Measurements from ENCODE around the gene PRDX2. TPM values are rescaled to one million over a fixed set of nuclear protein-coding genes. Genes with fewer than 3 reads are reported as not detected.
A peak's percentile ranks its signal among the peaks of the same experiment; 100 is the strongest.

Gene PRDX2
- total RNA-seq, 2 experiments from 2014 or later = 234 to 240 TPM

DNA sequence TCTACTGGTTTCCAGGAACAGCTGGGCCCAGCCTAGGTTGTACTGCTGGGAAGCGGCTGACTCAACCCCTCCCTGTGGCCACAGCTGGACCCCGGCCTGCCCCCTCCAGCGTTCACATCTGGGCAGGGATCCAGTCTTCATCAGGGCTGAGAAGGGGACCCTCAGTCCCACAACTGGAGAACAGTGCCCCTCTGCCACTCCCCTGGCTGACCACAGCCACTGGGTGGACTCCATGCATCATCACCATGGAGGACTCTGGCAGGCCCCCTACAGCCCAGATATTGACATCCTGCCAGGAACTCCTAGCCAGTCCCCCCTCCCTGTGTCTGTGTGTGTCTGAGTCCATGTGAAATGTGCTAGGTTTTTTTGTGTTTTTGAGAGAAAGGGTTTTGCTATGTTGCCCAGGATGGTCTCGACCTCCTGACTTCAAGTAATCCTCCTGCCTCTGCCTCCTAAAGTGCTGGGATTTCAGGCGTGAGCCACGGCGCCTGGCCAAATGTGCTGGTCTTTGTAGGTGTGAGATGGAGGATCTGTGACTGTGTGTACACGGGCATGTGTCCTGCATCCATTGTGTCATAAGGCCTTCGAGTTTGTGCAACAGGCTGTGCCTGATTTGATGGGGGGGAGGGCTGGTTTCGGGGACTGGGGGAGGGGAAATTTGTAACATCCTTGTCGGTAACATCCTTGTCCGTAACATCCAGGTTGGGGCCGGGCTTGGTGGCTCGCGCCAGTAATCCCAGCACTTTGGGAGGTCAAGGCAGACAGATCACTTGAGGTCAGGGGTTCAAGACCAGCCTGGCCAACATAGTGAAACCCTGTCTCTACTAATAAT lies 22.2 kb downstream of the PRDX2 start:
- H3K36me3 Mint-ChIP-seq (ENCODE audit: low read depth) = no peaks in the 10 kb centered on the region
- peak overlapping the region; percentile 56 for H3K4me3 Mint-ChIP-seq
- no peak for DNase-seq
- peaks cover 46% of the 10 kb centered on the region for H3K4me1 Mint-ChIP-seq
- H3K9me3 Mint-ChIP-seq = no peaks in the 10 kb centered on the region
- CTCF ChIA-PET = interaction anchor here (0.7 to 4.2 kb wide), 5 partner anchors 13 to 68 kb away, joined by 4 to 183 read pairs (median 11); partner anchors contain the start of gene JUNB
- POLR2A ChIA-PET = interaction anchor here (1.6 to 16.7 kb wide), 6 partner anchors 8 to 55 kb away, joined by 5 to 574 read pairs (median 12); partner anchors contain the start of genes JUNB, PRDX2, THSD8 and TNPO2
- H3K27ac Mint-ChIP-seq = peak overlapping the region; percentile 92
- H3K27me3 Mint-ChIP-seq = no peaks in the 10 kb centered on the region

DNA sequence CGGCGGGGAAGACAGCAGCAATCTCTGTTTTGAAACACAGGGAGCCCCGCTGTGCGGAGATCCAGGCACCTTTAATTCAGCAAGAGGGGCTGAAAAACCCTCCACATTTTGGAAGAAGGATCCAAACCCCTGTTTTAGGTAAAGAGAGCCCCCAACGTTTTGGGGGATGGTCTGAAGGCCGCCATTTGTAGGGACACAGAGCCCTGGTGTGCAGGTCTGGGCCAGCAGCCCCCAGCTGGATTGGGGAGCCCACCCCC lies 22.8 kb downstream of the PRDX2 start:
- Mint-ChIP-seq H3K27me3 (no peaks in the 10 kb centered on the region), H3K4me3 (peak overlapping the region; percentile 83), H3K27ac (peak overlapping the region; percentile 92), H3K36me3 (ENCODE audit: low read depth) (no peaks in the 10 kb centered on the region), H3K9me3 (no peaks in the 10 kb centered on the region), H3K4me1 (peaks cover 46% of the 10 kb centered on the region)
- ChIA-PET CTCF (interaction anchor here (0.7 to 4.2 kb wide), 7 partner anchors 9 to 68 kb away, joined by 4 to 183 read pairs (median 11); partner anchors contain the start of gene JUNB), POLR2A (interaction anchor here (1.2 to 16.7 kb wide), 7 partner anchors 8 to 97 kb away, joined by 5 to 574 read pairs (median 12); partner anchors contain the start of genes DHPS, JUNB, PRDX2 and THSD8)
- DNase-seq = no peak

DNA sequence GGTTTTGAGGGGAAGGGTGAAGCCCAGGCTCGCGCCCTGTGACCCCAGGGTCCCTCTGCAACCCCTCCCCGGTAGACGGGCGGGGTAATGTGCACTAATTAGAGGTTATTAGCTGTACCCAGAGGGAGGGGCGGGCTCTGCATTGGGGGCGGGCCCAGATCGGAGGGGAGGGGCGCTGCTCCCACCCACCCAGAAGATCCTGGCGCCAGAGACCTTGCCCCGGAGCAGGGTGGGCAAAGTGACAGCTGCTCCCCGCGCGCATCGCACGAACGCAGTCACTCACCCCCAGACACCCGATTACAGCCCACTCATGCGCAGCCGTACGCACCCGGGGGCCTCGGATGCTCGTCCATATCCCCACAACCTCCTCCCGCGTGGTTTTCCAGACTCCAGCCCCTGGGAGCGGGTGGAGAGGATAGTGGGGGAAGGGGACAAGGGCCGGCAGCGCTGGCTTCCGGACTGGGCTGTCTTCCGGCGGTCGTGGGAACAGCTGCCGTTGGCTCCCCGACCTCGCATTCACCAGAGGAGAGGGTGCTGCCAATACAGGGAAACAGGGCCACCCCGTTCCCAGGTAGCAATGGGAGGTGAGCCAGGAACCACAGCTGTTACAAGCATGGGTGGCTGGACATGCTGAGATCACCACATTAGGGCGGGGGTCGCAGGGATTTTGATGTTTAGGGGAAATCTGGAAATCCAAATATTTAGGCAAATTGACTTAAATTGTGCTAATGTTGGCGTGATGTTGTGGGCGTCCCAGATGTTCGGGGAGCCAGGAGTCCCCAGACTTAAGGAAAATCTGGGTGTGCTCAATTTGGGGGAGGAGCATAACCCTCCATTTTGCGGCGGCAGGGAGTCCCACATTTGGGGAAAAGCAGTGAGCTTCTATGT lies 23.3 kb downstream of the PRDX2 start:
- ChIA-PET CTCF (interaction anchor here (0.7 to 4.2 kb wide), 11 partner anchors 10 to 69 kb away, joined by 3 to 183 read pairs (median 7); partner anchors contain the start of genes JUNB and RNASEH2A), POLR2A (interaction anchor here (0.8 to 16.7 kb wide), 10 partner anchors 9 to 97 kb away, joined by 3 to 574 read pairs (median 5); partner anchors contain the start of genes DHPS, JUNB, PRDX2 and RNASEH2A)
- peaks cover 46% of the 10 kb centered on the region for H3K4me1 Mint-ChIP-seq
- peak overlapping the region; percentile 83 for H3K4me3 Mint-ChIP-seq
- DNase-seq = peak; percentile 57
- H3K27ac Mint-ChIP-seq = peak overlapping the region; percentile 92
- no peaks in the 10 kb centered on the region for H3K27me3 Mint-ChIP-seq
- H3K36me3 Mint-ChIP-seq (ENCODE audit: low read depth) = no peaks in the 10 kb centered on the region
- no peaks in the 10 kb centered on the region for H3K9me3 Mint-ChIP-seq

DNA sequence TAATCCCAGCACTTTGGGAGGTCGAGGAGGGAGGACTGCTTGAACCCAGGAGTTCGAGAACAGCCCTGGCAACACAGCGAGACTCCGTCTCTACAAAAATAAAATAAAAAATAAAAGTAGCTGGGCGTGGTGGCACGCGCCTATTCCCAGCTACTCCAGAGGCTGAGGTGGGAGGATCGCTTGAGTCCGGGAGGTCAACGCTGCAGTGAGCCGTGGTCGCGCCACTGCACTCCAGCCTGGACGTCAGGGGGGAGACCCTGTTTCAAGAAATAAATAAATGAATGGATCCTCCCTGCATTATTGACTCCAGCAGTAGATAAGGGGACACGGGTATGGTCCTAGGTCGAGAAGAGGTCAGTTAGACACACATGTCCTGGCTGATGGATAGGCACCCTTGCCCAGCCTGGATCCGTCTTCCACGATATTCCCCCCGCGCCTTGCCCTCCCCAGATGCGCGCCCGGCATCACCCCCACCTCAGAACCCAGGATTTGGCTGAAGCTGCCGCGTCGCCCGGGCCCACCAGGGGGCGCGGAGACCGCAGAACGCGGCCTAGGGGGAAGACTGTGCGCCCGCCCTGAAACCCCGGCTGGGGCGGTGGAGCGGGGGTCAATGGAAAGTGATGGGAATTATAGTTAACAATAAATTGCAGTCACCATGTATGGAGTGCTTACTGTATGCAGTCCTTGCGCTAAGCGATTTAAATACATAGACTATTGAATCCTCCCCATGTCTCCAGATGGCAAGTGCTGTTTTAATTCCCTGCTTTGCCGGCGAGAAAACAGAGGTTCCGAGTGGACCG lies 24.2 kb downstream of the PRDX2 start:
- ChIA-PET CTCF (interaction anchor here (0.7 to 4.2 kb wide), 15 partner anchors 8 to 70 kb away, joined by 3 to 183 read pairs (median 7); partner anchors contain the start of genes GET3, JUNB, RNASEH2A and TRIR), POLR2A (interaction anchor here (0.8 to 16.7 kb wide), 11 partner anchors 10 to 96 kb away, joined by 3 to 574 read pairs (median 5); partner anchors contain the start of genes DHPS, JUNB, PRDX2 and RNASEH2A)
- H3K4me3 Mint-ChIP-seq = peak overlapping the region; percentile 83
- DNase-seq = peak; percentile 85
- peaks cover 44% of the 10 kb centered on the region for H3K4me1 Mint-ChIP-seq
- no peaks in the 10 kb centered on the region for H3K27me3 Mint-ChIP-seq
- H3K36me3 Mint-ChIP-seq (ENCODE audit: low read depth) = no peaks in the 10 kb centered on the region
- H3K27ac Mint-ChIP-seq = peak overlapping the region; percentile 92
- H3K9me3 Mint-ChIP-seq = no peaks in the 10 kb centered on the region

DNA sequence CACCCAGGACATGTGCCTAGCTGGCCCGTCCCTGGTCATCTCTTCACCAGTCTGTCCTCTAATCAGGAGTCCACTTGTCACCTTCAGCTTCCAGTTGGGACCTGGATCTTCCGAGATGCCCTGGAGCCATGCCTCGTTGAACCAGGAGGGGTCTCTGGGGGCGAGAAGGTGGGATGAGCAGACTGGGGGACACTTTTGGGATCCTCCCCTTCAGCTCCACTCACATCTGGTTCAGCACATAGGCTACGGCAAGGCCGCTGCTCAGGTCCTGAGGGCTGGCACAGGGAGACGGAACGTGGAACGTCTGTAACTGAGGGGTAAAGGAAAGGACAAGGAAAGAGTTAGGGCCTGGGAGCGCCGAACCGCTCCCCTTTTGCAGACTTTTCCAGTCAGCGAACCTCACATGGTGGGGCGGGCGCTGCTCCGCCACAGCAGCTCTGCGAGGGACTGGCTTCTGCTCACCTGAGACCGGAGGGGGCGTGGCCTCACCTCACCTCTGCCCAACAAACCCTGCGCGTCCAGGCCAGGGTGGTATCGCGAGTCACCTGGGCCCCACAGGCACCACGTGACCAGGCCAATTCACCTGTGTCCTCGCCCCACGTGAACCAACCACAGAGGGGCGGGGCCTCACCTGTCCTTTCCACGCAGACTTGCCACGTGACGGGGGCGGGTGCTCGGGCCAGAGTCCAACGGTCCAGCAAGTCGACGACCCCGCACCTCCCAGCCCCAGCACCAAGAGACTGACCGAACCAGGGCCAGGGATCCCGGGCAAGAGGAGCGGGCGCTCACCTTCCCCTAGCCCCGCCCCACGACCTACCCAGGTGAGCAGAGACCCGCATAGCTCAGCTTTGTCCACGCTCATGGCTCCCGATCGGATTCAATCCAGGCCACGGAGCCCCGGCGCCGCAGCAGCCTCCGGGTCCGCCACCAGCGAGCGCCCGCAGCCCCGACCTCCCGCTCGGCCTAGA lies 26.7 kb downstream of the PRDX2 start, which contains the start of gene HOOK2:
Gene HOOK2 (minus strand): TSS at position 965 of the 968 bp plus-strand sequence. CDS start 103 bp downstream, at position 862.
- no peaks in the 10 kb centered on the region for H3K36me3 Mint-ChIP-seq (ENCODE audit: low read depth)
- ChIA-PET POLR2A (interaction anchor here (16.7 kb wide), 1 partner anchor 23 kb away, joined by 574 read pairs; the partner anchor contains the start of genes JUNB, PRDX2 and THSD8), CTCF (interaction anchor here (1.2 to 4.2 kb wide), 5 partner anchors 14 to 190 kb away, joined by 3 to 80 read pairs (median 10); partner anchors contain the start of gene JUNB)
- no peaks in the 10 kb centered on the region for H3K9me3 Mint-ChIP-seq
- H3K4me1 Mint-ChIP-seq = peaks cover 42% of the 10 kb centered on the region
- peak within 1 kb of the TSS; percentile 71 for H3K27ac Mint-ChIP-seq
- H3K4me3 Mint-ChIP-seq = peak within 1 kb of the TSS; percentile 63
- no peaks in the 10 kb centered on the region for H3K27me3 Mint-ChIP-seq
- DNase-seq = no peak

DNA sequence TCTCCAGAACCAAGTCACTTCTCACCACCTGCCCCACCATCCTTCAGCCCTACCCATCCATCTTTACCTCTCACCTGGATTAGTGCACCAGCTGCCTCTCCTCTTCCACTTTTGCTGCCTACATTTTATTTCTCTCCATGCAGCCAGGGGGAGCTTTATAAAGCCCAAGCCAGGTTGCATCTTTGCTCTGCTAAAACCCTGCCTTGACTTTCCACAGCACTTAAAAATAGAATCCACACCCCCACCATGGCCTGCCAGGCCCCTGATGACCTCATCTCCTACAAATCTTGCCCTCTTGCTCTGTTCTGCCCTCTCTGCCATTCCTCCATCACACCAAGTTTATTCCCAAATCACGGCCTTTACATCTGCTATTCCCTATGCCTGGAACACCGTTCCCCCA lies 28.0 kb downstream of the PRDX2 start:
- DNase-seq = no peak
- Mint-ChIP-seq H3K9me3 (no peaks in the 10 kb centered on the region), H3K4me1 (peaks cover 34% of the 10 kb centered on the region), H3K27ac (no peak overlapping the region), H3K27me3 (no peaks in the 10 kb centered on the region), H3K4me3 (no peak overlapping the region), H3K36me3 (ENCODE audit: low read depth) (no peaks in the 10 kb centered on the region)
- CTCF ChIA-PET = interaction anchor here (0.6 to 3.6 kb wide), 12 partner anchors 9 to 192 kb away, joined by 3 to 35 read pairs (median 3); partner anchors contain the start of genes GET3 and JUNB
- POLR2A ChIA-PET = interaction anchor here (16.7 kb wide), 1 partner anchor 24 kb away, joined by 574 read pairs; the partner anchor contains the start of genes JUNB, PRDX2 and THSD8

DNA sequence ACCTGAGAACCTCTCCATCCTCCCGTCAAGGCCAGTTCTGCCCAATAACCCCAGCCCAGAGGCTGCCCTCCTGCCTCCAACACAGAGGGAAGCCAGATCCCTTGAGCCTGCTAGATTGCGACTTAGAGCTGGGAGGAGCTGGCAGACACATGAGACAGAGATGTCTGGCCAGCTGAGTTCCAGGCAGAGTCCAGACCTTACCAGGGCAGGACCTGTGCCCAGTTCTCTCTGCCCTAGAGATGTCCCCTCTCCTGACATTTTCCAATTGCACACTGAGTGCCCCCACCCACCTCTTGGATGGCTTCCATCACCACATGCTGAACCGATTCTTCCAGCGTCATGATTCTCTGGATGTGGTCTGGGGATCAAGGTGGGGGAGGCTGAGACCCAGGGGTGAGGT lies 29.3 kb downstream of the PRDX2 start:
- no peak for DNase-seq
- no peaks in the 10 kb centered on the region for H3K36me3 Mint-ChIP-seq (ENCODE audit: low read depth)
- H3K4me1 Mint-ChIP-seq = peaks cover 24% of the 10 kb centered on the region
- no peak overlapping the region for H3K27ac Mint-ChIP-seq
- ChIA-PET POLR2A (interaction anchor here (16.7 kb wide), 1 partner anchor 25 kb away, joined by 574 read pairs; the partner anchor contains the start of genes JUNB, PRDX2 and THSD8), CTCF (interaction anchor here (1.2 to 3.6 kb wide), 5 partner anchors 8 to 27 kb away, joined by 3 to 35 read pairs (median 5); no protein-coding TSS in a partner anchor)
- no peak overlapping the region for H3K4me3 Mint-ChIP-seq
- H3K27me3 Mint-ChIP-seq = no peaks in the 10 kb centered on the region
- no peaks in the 10 kb centered on the region for H3K9me3 Mint-ChIP-seq

DNA sequence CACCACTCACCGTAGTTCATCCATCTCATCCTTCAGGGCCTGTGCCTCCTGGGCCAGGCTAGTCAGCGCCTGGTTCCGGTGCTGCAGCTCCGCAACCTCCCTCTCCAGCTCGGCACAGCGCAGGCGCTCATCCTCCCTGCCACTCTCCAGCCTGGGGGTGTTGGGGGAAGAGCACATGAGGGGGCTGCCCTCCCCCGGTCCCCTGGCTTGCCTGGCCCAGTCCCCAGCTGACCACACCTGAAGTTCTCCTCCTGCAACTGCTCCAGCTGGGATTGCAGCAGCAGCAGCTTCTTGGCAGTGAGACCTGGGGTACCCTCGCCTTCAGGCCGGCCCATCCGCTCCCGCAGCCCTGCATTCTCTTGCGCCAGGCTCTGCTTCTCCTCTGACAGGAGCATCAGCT lies 30.7 kb downstream of the PRDX2 start:
- Mint-ChIP-seq H3K9me3 (no peaks in the 10 kb centered on the region), H3K27me3 (no peaks in the 10 kb centered on the region), H3K36me3 (ENCODE audit: low read depth) (no peaks in the 10 kb centered on the region), H3K4me3 (no peak overlapping the region), H3K27ac (no peak overlapping the region), H3K4me1 (peaks cover 24% of the 10 kb centered on the region)
- ChIA-PET CTCF (interaction anchor here (1.3 to 16.8 kb wide), 4 partner anchors 13 to 66 kb away, joined by 3 to 419 read pairs (median 36); partner anchors contain the start of genes JUNB, PRDX2 and THSD8), POLR2A (interaction anchor here (1.5 to 16.7 kb wide), 2 partner anchors 26 to 34 kb away, joined by 4 to 574 read pairs; partner anchors contain the start of genes GET3, JUNB, PRDX2 and THSD8)
- DNase-seq = no peak

DNA sequence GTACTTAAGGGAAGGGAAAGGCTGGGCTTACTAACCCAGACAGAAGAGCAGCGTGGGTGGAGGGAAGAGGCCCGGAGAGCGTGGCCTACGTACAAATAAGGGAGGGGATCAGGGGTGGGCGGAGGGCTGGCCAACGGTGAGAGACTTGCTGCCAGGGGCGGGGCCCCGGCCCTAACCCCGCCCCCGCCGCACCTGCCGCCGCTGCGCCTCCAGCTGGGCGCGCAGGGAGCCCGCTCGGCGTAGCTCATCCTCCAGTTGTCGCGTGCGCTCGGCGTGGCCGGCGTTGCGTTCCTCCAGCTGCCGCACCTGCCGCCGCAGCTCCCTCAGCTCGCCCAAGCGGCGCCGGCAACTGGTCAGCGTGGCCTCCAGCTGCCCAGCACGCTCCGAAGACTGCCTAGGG lies 31.9 kb downstream of the PRDX2 start:
- Mint-ChIP-seq H3K27ac (no peak overlapping the region), H3K4me1 (peaks cover 25% of the 10 kb centered on the region), H3K9me3 (no peaks in the 10 kb centered on the region), H3K27me3 (no peaks in the 10 kb centered on the region), H3K4me3 (no peak overlapping the region), H3K36me3 (ENCODE audit: low read depth) (no peaks in the 10 kb centered on the region)
- peak; percentile 67 for DNase-seq
- POLR2A ChIA-PET = interaction anchor here (1.1 to 16.7 kb wide), 4 partner anchors 19 to 46 kb away, joined by 3 to 574 read pairs (median 4); partner anchors contain the start of genes GET3, JUNB, PRDX2 and THSD8
- CTCF ChIA-PET = interaction anchor here (0.8 to 16.8 kb wide), 4 partner anchors 12 to 84 kb away, joined by 3 to 419 read pairs (median 60); partner anchors contain the start of genes JUNB, PRDX2 and THSD8

DNA sequence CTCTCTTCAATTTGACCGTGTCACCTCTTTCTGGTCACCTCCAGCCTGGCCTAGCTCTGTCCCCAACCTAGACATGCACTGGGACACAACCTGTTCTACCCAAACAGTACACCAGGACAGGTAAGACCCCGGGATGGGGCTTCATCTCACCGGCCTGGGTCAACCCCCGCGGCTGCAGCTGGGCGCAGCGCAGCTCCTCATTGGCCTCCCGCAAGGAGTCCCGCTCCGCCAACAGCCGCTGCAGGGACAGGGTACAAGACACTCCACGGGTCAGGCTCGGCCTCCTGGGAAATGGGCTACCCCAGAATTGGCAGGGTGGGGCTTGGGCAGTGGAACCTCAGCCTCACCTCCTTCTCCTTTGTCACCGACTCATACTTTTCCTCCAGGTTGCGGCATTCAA lies 33.9 kb downstream of the PRDX2 start:
- POLR2A ChIA-PET = interaction anchor here (0.6 to 1.0 kb wide), 3 partner anchors 22 to 427 kb away, joined by 3 to 8 read pairs (median 4); partner anchors contain the start of gene JUNB
- no peak for DNase-seq
- no peaks in the 10 kb centered on the region for H3K36me3 Mint-ChIP-seq (ENCODE audit: low read depth)
- H3K4me3 Mint-ChIP-seq = no peak overlapping the region
- CTCF ChIA-PET = interaction anchor here (1.6 to 16.8 kb wide), 4 partner anchors 10 to 198 kb away, joined by 5 to 419 read pairs (median 60); partner anchors contain the start of genes JUNB, PRDX2 and THSD8
- no peaks in the 10 kb centered on the region for H3K9me3 Mint-ChIP-seq
- H3K4me1 Mint-ChIP-seq = peaks cover 20% of the 10 kb centered on the region
- no peaks in the 10 kb centered on the region for H3K27me3 Mint-ChIP-seq
- no peak overlapping the region for H3K27ac Mint-ChIP-seq
